Naive thymus-derived CD4-positive, alpha-beta T cell (primary cell): Measurements from ENCODE around the gene CDK5R2. TPM values are rescaled to one million over a fixed set of nuclear protein-coding genes. Genes with fewer than 3 reads are reported as not detected.

ENCODE experiments used
- ATAC-seq: fragments of 150-1000 bp; cut with Tn5 transposase; 2 replicates; pipeline ENCODE4 v1.10.0; 2021; ENCODE audit warnings: mild to moderate bottlenecking, moderate library complexity
- CTCF ChIA-PET: fragments of 350-600 bp; sonication (Branson Sonifier 250); formaldehyde crosslinking; loops from one replicate; lab custom pipeline; 2021; ENCODE audit warnings: antibody characterized with exemption; lab: Charles Lee
- POLR2A ChIA-PET: fragments of 350-600 bp; sonication (Branson Sonifier 250); formaldehyde crosslinking; loops from one replicate; lab custom pipeline; 2021; ENCODE audit warnings: antibody characterized with exemption, inconsistent platforms; lab: Charles Lee
- DNase-seq, 9 donors: peaks; one replicate each; pipeline versions ENCODE4 v3.0.0 to v3.0.0-alpha.2; 2020 to 2022; ENCODE audit warnings: mixed read lengths in 1 of 9
- H3K27ac ChIP-seq: one replicate; pipeline ENCODE4 v1.7.0; 2013; ENCODE audit warnings: mild to moderate bottlenecking, low read depth, low read length, moderate library complexity
- H3K27me3 ChIP-seq, 2 donors: one replicate each; pipeline ENCODE4 v1.7.0; 2013; ENCODE audit warnings: low read length in 2 of 2, mild to moderate bottlenecking in 2 of 2, moderate library complexity in 2 of 2; ENCODE audit not compliant: control insufficient read depth in 2 of 2, insufficient read depth in 2 of 2
- H3K36me3 ChIP-seq, 3 experiments: 1 replicate in 2 of 3; 2 replicates in 1 of 3; pipeline ENCODE4 v1.7.0; 2013; ENCODE audit warnings: low read length in 3 of 3, mild to moderate bottlenecking in 3 of 3, moderate library complexity in 1 of 3; ENCODE audit not compliant: insufficient read depth in 3 of 3, control insufficient read depth in 2 of 3
- H3K4me1 ChIP-seq, 2 donors: one replicate each; pipeline ENCODE4 v1.7.0; 2013; ENCODE audit warnings: low read length in 2 of 2, mild to moderate bottlenecking in 2 of 2, moderate library complexity in 1 of 2; ENCODE audit not compliant: control insufficient read depth in 2 of 2, insufficient read depth in 2 of 2
- H3K4me3 ChIP-seq: 2 replicates; pipeline ENCODE4 v1.7.0; 2013; ENCODE audit warnings: mild to moderate bottlenecking, low read length
- H3K9me3 ChIP-seq, 3 experiments: 1 replicate in 2 of 3; 2 replicates in 1 of 3; pipeline ENCODE4 v1.7.0; 2013; ENCODE audit warnings: low read length in 3 of 3; ENCODE audit not compliant: control insufficient read depth in 2 of 3
- H3K27ac Mint-ChIP-seq, 9 donors: one replicate each; pipeline ENCODE4 v1.8.0; 2020 to 2022; ENCODE audit warnings: mixed read lengths in 9 of 9, mild to moderate bottlenecking in 8 of 9, moderate library complexity in 5 of 9, inconsistent platforms in 2 of 9
- H3K27me3 Mint-ChIP-seq, 5 donors: one replicate each; pipeline ENCODE4 v1.8.0; 2021 to 2022; ENCODE audit warnings: mixed read lengths in 5 of 5, mild to moderate bottlenecking in 1 of 5
- H3K36me3 Mint-ChIP-seq, 5 donors: one replicate each; pipeline ENCODE4 v1.8.0; 2020 to 2022; ENCODE audit warnings: mixed read lengths in 5 of 5, mild to moderate bottlenecking in 3 of 5, inconsistent platforms in 1 of 5
- H3K4me1 Mint-ChIP-seq, 7 donors: one replicate each; pipeline ENCODE4 v1.8.0; 2020 to 2022; ENCODE audit warnings: mixed read lengths in 7 of 7, mild to moderate bottlenecking in 3 of 7, inconsistent platforms in 1 of 7
- H3K4me3 Mint-ChIP-seq, 10 donors: one replicate each; pipeline ENCODE4 v1.8.0; 2020 to 2022; ENCODE audit warnings: mild to moderate bottlenecking in 10 of 10, mixed read lengths in 10 of 10, moderate library complexity in 6 of 10, inconsistent platforms in 2 of 10
- H3K9me3 Mint-ChIP-seq, 11 donors: one replicate each; pipeline ENCODE4 v1.8.0; 2020 to 2022; ENCODE audit warnings: mixed read lengths in 11 of 11, mild to moderate bottlenecking in 4 of 11, inconsistent platforms in 1 of 11, moderate library complexity in 1 of 11
- intact Hi-C, 2 donors: fragments of 100-400 bp; cut with micrococcal nuclease; formaldehyde crosslinking; loops; one replicate each; pipeline ENCODE4 v1.15.1; 2023
- polyA plus RNA-seq, 2 donors: library from polyadenylated mRNA; unstranded; fragments of 300-500 nt; fragmentation: Illumina TruSeq; gene quantifications; one replicate each; pipeline ENCODE4 v1.2.3, GENCODE V29; 2021
- total RNA-seq, 6 experiments: library from RNA in 5 of 6; stranded (reverse) in 5 of 6; gene quantifications; 1 replicate in 5 of 6; 2 replicates in 1 of 6; pipeline ENCODE4 v1.2.3 and lab custom pipeline; 2021 to 2026

Gene CDK5R2
- total and polyA plus RNA-seq, 7 experiments from 2014 or later = not detected

DNA sequence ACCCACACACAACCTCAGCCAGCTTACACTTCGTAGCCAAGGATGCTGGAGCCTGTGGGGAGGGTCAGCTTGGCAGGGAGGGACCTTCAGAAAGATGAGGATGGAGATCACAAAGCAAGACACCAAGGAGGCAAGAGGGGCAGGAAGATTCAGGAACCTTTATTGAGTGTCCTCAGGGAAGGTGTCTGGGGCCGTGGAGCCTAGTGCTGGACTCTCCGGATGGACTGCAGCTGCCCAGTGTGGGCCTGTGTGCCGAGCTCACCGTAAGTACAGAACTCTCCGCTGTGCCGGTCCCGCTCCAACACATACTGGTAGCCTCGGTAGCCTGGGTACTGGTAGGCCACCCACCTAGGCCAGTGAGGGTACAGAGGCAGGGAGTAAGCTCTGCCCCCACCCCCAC, 30.6 kb downstream of the CDK5R2 start:
- no peaks in the 10 kb centered on the region for H3K36me3 Mint-ChIP-seq
- ATAC-seq (no peak), DNase-seq (no peak)
- H3K4me3 Mint-ChIP-seq = no peak overlapping the region
- H3K27me3 ChIP-seq = peaks cover 11 to 36% of the 10 kb centered on the region in 2 donors
- H3K27ac Mint-ChIP-seq = no peak overlapping the region
- H3K4me1 ChIP-seq = peaks cover 0 to 7% of the 10 kb centered on the region in 2 donors
- no peaks in the 10 kb centered on the region for H3K9me3 ChIP-seq
- no peaks in the 10 kb centered on the region for H3K9me3 Mint-ChIP-seq
- peaks cover 0 to 10% (median 4%) of the 10 kb centered on the region in 7 donors for H3K4me1 Mint-ChIP-seq
- intact Hi-C loops = no loop called here
- H3K27me3 Mint-ChIP-seq = peaks cover 73 to 90% (median 82%) of the 10 kb centered on the region in 5 donors
- H3K4me3 ChIP-seq = no peak overlapping the region
- no peaks in the 10 kb centered on the region for H3K36me3 ChIP-seq
- CTCF ChIA-PET = no interaction called here
- POLR2A ChIA-PET = no interaction called here
- H3K27ac ChIP-seq = no peak overlapping the region

DNA sequence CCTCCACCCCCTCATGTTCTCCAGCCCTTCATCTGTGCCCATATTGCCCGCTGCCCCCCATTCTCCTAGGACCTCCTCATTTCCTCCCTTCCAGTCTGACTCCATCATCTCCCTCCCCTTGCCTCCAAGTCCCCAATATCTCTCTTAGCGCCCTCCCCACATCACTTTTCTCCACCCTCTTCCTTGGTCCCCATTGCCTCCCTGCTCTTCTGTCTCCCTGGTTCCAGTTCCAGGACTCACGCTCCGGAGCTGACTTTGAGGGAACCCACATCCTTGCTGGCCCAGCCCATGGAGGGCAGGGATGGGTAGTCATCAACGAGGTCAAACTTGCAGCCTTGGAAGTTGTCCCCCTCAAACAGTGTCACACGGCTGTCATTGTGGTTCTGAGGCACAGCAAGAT, 31.1 kb downstream of the CDK5R2 start:
- H3K36me3 Mint-ChIP-seq = no peaks in the 10 kb centered on the region
- CTCF ChIA-PET = no interaction called here
- ATAC-seq (no peak), DNase-seq (no peak)
- no peak overlapping the region for H3K27ac Mint-ChIP-seq
- intact Hi-C loops = no loop called here
- Histone ChIP-seq H3K27me3 (peaks cover 11 to 40% of the 10 kb centered on the region in 2 donors), H3K4me3 (no peak overlapping the region), H3K27ac (no peak overlapping the region), H3K9me3 (no peaks in the 10 kb centered on the region), H3K36me3 (no peaks in the 10 kb centered on the region), H3K4me1 (peaks cover 0 to 7% of the 10 kb centered on the region in 2 donors)
- POLR2A ChIA-PET = no interaction called here
- no peaks in the 10 kb centered on the region for H3K9me3 Mint-ChIP-seq
- H3K27me3 Mint-ChIP-seq = peaks cover 76 to 93% (median 84%) of the 10 kb centered on the region in 5 donors
- no peak overlapping the region for H3K4me3 Mint-ChIP-seq
- peaks cover 0 to 13% (median 8%) of the 10 kb centered on the region in 7 donors for H3K4me1 Mint-ChIP-seq

DNA sequence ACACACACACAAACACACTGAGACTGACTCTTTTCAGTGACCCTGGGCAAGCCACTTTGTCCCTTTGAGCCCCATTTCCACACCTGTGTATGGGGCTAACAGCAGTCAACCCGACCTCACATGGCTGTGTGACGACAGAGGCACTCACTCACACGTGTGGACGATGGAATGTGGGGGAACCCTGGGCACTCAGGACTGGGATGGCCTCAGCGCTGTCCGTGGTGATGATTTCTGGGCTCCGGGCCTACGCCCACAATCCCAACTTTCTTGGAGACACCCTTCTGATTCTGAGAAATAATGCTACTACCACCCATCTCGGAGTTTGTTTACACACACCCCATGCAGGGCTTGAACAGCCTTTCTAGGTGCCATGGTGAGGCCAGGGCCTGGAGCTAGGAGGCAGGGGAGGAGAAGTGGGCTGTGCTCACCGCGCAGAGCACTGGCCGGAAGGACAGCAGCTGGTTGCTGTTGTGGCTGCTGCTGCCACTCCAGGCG, 32.3 kb downstream of the CDK5R2 start:
- peaks cover 0 to 7% of the 10 kb centered on the region in 2 donors for H3K4me1 ChIP-seq
- H3K27me3 ChIP-seq = peaks cover 11 to 40% of the 10 kb centered on the region in 2 donors
- Mint-ChIP-seq H3K4me1 (peaks cover 0 to 14% (median 7%) of the 10 kb centered on the region in 7 donors), H3K4me3 (peak overlapping the region in 1 of 10 donors; percentile 47), H3K27ac (no peak overlapping the region), H3K36me3 (no peaks in the 10 kb centered on the region), H3K27me3 (peaks cover 73 to 93% (median 77%) of the 10 kb centered on the region in 5 donors), H3K9me3 (no peaks in the 10 kb centered on the region)
- no peaks in the 10 kb centered on the region for H3K9me3 ChIP-seq
- intact Hi-C loops = no loop called here
- POLR2A ChIA-PET = no interaction called here
- ATAC-seq = no peak
- CTCF ChIA-PET = no interaction called here
- H3K27ac ChIP-seq = no peak overlapping the region
- no peak for DNase-seq
- H3K36me3 ChIP-seq = no peaks in the 10 kb centered on the region
- no peak overlapping the region for H3K4me3 ChIP-seq

DNA sequence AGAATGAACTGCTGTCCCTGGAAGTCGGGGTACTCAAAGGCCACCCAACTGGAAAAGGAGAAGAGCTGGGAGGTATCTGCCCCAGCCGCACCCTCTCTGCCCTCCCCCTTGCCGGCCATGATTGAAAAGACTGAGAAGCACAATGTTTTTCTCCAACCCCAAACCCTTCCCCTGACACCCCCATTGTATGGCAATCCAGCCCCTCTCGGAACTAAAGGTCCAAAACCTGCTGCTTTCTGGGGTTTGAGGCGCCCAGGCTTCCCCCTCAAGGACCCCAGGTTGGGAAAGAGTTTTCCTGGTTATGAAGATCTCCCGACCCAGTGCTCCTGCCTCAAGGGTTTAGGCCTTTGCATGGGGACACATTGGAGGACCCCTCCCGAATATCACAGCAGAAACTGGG, 32.7 kb downstream of the CDK5R2 start:
- no peak overlapping the region for H3K27ac Mint-ChIP-seq
- POLR2A ChIA-PET = no interaction called here
- Histone ChIP-seq H3K27me3 (peaks cover 7 to 35% of the 10 kb centered on the region in 2 donors), H3K9me3 (no peaks in the 10 kb centered on the region), H3K4me3 (no peak overlapping the region), H3K4me1 (peaks cover 0 to 7% of the 10 kb centered on the region in 2 donors), H3K36me3 (no peaks in the 10 kb centered on the region), H3K27ac (no peak overlapping the region)
- ATAC-seq (no peak), DNase-seq (no peak)
- H3K27me3 Mint-ChIP-seq = peaks cover 72 to 91% (median 76%) of the 10 kb centered on the region in 5 donors
- peak overlapping the region in 1 of 10 donors; percentile 47 for H3K4me3 Mint-ChIP-seq
- H3K4me1 Mint-ChIP-seq = peaks cover 0 to 14% (median 7%) of the 10 kb centered on the region in 7 donors
- H3K9me3 Mint-ChIP-seq = no peaks in the 10 kb centered on the region
- intact Hi-C loops = no loop called here
- CTCF ChIA-PET = no interaction called here
- H3K36me3 Mint-ChIP-seq = no peaks in the 10 kb centered on the region

DNA sequence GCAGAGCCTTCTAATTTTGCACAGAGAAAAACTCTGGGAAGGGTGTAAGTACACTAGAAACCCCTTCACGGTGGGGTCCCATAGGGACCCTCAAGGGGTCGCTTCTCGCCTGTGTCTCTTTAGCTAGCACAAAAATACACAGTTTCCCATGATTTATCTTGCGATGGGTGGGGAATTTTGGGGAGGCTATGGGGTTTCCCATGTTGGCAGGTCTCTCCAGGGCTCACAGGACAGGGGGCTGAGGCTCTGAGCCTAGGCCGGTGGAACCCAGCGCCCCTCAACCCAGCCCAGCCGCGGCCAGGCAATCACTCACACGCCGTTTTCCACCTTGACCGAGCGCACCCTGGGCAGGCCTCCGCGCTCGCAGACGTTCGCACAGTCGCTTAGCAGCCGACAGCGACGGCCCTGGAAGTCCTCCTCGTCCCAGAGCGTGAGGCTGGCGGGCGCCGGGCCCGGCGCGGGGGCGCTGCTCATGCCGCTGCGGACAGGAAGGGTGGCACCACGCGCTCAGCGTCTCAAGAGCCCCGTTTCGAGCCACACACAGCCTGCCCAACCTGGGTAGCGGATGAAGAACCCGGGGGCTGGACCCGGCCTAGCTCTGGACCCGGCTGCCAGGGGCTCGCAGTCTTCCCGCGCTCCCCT, 33.4 kb downstream of the CDK5R2 start:
- Mint-ChIP-seq H3K36me3 (no peaks in the 10 kb centered on the region), H3K27me3 (peaks cover 69 to 90% (median 76%) of the 10 kb centered on the region in 5 donors), H3K4me1 (peaks cover 0 to 14% (median 7%) of the 10 kb centered on the region in 7 donors), H3K4me3 (peak overlapping the region in 3 of 10 donors; percentile 23 to 50 (median 47)), H3K9me3 (no peaks in the 10 kb centered on the region), H3K27ac (no peak overlapping the region)
- H3K27me3 ChIP-seq = peaks cover 5 to 33% of the 10 kb centered on the region in 2 donors
- ATAC-seq (no peak), DNase-seq (no peak)
- CTCF ChIA-PET = no interaction called here
- H3K4me1 ChIP-seq = peaks cover 0 to 7% of the 10 kb centered on the region in 2 donors
- intact Hi-C loops = no loop called here
- H3K9me3 ChIP-seq = no peaks in the 10 kb centered on the region
- no peaks in the 10 kb centered on the region for H3K36me3 ChIP-seq
- no peak overlapping the region for H3K27ac ChIP-seq
- POLR2A ChIA-PET = interaction anchor here (0.6 kb wide), 1 partner anchor 13 kb away, joined by 3 read pairs; no protein-coding TSS in a partner anchor
- H3K4me3 ChIP-seq = no peak overlapping the region

DNA sequence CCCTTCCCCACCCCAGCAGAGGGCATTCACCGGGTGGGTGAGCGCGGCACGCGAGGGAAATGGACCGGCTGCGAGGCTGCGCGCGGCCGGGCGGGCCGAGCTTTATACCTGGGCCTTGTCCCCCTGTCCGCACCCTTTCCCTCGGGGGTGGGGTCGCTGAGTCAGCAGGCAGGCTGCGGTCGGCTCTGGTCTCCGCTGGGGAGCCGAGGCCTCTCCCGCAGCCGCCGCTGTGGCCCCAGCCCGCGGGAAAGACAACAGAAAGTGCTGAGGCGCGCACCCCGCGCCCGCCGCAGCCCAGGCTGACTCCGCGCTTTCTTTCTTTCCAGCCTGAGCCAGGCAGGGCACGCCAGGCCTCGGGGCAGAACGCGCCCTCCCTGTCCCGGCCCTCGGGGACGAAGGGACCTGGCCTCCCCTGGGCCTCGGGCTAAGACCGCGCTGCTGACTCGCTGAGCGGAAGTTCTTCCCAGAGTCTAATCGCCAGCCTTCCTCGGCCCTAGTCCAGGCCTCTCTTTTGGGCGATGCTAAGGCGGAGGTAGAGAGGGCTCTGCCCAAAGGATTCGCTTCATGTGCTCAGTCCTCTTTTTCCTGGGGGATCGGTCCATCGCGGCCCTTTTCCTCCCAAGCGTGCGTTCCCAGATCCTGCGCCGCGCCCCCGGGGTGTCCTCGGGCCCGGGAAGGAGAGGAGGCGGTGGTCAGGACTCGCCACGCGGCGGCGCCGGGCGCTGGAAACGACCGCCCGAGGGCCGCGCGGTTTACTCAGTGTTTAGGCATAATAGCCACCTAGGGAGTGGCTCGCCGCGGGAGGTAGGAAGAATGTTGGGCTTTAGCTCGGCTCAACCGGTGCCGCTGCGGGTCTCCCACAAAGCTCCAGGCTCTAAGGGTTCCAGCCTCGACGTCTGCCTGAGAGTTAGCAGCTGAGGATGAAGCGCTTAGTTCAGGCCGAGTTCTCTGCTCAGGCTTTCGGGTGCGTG, 34.2 kb downstream of the CDK5R2 start, which contains the start of gene CRYBA2:
TSS of gene CRYBA2 (minus strand) at position 78 of the 971 bp plus-strand sequence. CDS start 246 bp downstream, outside the sequence.
- intact Hi-C loops = no loop called here

More for the DNA sequence above, 34.2 kb downstream of the CDK5R2 start, which contains the start of gene CRYBA2:
- no peak within 1 kb of the TSS for H3K27ac Mint-ChIP-seq
- peaks cover 72 to 92% (median 76%) of the 10 kb centered on the region in 5 donors for H3K27me3 Mint-ChIP-seq
- Histone ChIP-seq H3K36me3 (no peaks in the 10 kb centered on the region), H3K27me3 (peaks cover 5 to 33% of the 10 kb centered on the region in 2 donors), H3K4me3 (no peak within 1 kb of the TSS), H3K4me1 (peaks cover 0 to 7% of the 10 kb centered on the region in 2 donors), H3K27ac (no peak within 1 kb of the TSS), H3K9me3 (no peaks in the 10 kb centered on the region)
- CTCF ChIA-PET = interaction anchor here (2.1 kb wide), 1 partner anchor 13 kb away, joined by 7 read pairs; no protein-coding TSS in a partner anchor
- no peaks in the 10 kb centered on the region for H3K9me3 Mint-ChIP-seq
- peaks cover 0 to 14% (median 7%) of the 10 kb centered on the region in 7 donors for H3K4me1 Mint-ChIP-seq
- no peaks in the 10 kb centered on the region for H3K36me3 Mint-ChIP-seq
- H3K4me3 Mint-ChIP-seq = peak within 1 kb of the TSS in 4 of 10 donors; percentile 25 to 53 (median 48)
- no peak for DNase-seq
- POLR2A ChIA-PET = no interaction called here
- ATAC-seq = no peak
